Ovary (tissue), 3 donors: ENCODE measurements around the gene NPS.

ENCODE experiments used
- EP300 ChIP-seq: sonication (generic); formaldehyde crosslinking; IDR thresholded peaks from one replicate; pipeline ENCODE4 v1.6.1; 2017; ENCODE audit warnings: antibody characterized with exemption
- POLR2A ChIP-seq: fragments of 450-650 bp; IDR thresholded peaks from one replicate; pipeline ENCODE4 v1.6.1; 2017; ENCODE audit warnings: antibody characterized with exemption, mild to moderate bottlenecking, moderate library complexity
- TF ChIP-seq, protein P1 (sequence below), 3 donors: fragments of 450-650 bp in 2 of 3; fragments of 200-600 bp in 1 of 3; IDR thresholded peaks; one replicate each; pipeline versions ENCODE4 v1.5.1 to v1.8.0; 2016 to 2022; ENCODE audit warnings: antibody characterized with exemption in 3 of 3, mild to moderate bottlenecking in 1 of 3
- donor health status: DM: no; HTN: no; CAD: no.

GRCh38 chr10:127561647-127562046, 12.5 kb downstream of the NPS start:
- TF ChIP-seq, protein P1, sequence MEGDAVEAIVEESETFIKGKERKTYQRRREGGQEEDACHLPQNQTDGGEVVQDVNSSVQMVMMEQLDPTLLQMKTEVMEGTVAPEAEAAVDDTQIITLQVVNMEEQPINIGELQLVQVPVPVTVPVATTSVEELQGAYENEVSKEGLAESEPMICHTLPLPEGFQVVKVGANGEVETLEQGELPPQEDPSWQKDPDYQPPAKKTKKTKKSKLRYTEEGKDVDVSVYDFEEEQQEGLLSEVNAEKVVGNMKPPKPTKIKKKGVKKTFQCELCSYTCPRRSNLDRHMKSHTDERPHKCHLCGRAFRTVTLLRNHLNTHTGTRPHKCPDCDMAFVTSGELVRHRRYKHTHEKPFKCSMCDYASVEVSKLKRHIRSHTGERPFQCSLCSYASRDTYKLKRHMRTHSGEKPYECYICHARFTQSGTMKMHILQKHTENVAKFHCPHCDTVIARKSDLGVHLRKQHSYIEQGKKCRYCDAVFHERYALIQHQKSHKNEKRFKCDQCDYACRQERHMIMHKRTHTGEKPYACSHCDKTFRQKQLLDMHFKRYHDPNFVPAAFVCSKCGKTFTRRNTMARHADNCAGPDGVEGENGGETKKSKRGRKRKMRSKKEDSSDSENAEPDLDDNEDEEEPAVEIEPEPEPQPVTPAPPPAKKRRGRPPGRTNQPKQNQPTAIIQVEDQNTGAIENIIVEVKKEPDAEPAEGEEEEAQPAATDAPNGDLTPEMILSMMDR (IDR thresholded peaks at IDR 0.05), result no peak
- TF ChIP-seq POLR2A, result no peak
- no peak for TF ChIP-seq EP300
